ENCODE measurements around the gene DEXI. TPM values are rescaled to one million over a fixed set of nuclear protein-coding genes. Genes with fewer than 3 reads are reported as not detected.

Gene DEXI
- total and polyA plus RNA-seq, 2 experiments from 2014 or later: 42.1 to 101 TPM

DNA sequence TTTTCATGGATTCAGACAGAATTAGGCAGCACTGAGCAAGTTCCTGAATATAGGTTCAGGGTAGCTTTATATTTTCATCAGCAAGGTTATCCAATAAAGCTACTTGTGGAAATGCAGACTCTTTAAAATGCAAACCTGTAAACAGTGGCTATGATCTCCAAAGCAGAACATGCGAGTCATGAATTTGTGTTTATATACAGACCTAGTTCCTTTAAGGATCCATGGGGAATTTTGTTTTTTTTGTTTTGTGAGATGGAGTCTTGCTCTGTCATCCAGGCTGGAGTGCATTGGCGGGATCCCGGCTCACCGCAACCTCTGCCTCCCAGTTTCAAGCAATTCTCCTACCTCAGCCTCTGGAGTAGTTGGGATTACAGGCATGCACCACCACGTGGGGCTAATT is 16.9 kb upstream of the DEXI start:
- Histone ChIP-seq H3K4me1 (ENCODE audit: insufficient read depth) (peaks cover 30% of the 10 kb centered on the region), H3K9me3 (ENCODE audit: low read depth) (no peaks in the 10 kb centered on the region), H3K27me3 (replicated peaks; ENCODE audit: insufficient read depth) (no peaks in the 10 kb centered on the region), H3K36me3 (ENCODE audit: low read depth) (no peaks in the 10 kb centered on the region), H3K4me2 (ENCODE audit: unreplicated experiment) (no peak overlapping the region), H3K79me2 (ENCODE audit: insufficient read depth) (peaks cover 38% of the 10 kb centered on the region), H2AFZ (no peak overlapping the region), H3K27ac (no peak overlapping the region), H3F3A (ENCODE audit: insufficient read depth) (peaks cover 32% of the 10 kb centered on the region), H3K9me2 (ENCODE audit: insufficient read depth) (no peaks in the 10 kb centered on the region), H3K4me3 (no peak overlapping the region), H4K20me1 (ENCODE audit: insufficient read depth) (no peaks in the 10 kb centered on the region), H3K9ac (no peak overlapping the region)
- WGBS, 2 experiments (ENCODE audit: low coverage in 1 of 2, low lambda C conversion rate in 2 of 2, missing lambda C conversion rate in 2 of 2): 93 to 98% methylated on average over 5 of the region's 5 CpGs
- DNase-seq: no peak
- in situ Hi-C loops (cut with MboI): loop anchor here (25.0 kb wide), 1 partner anchor 728 kb away; no protein-coding TSS in a partner anchor
- TF ChIP-seq EZH2 (IDR thresholded peaks at IDR 0.05; ENCODE audit: insufficient read depth, poor library complexity, severe bottlenecking): no peak
- TF ChIP-seq EZH2phosphoT487 (IDR thresholded peaks at IDR 0.05; ENCODE audit: insufficient read depth, low read depth): no peak

GRCh38 chr16:10957771-10958482 is 15.7 kb upstream of the DEXI start:
- H3K4me3 ChIP-seq: no peak overlapping the region
- no peaks in the 10 kb centered on the region for H3K27me3 ChIP-seq (replicated peaks; ENCODE audit: insufficient read depth)
- 78 to 80% methylated on average over 6 of the region's 6 CpGs for WGBS, 2 experiments (ENCODE audit: low coverage in 1 of 2, low lambda C conversion rate in 2 of 2, missing lambda C conversion rate in 2 of 2)
- TF ChIP-seq EZH2 (IDR thresholded peaks at IDR 0.05; ENCODE audit: insufficient read depth, poor library complexity, severe bottlenecking): no peak
- TF ChIP-seq EZH2phosphoT487 (IDR thresholded peaks at IDR 0.05; ENCODE audit: insufficient read depth, low read depth): no peak
- H2AFZ ChIP-seq: no peak overlapping the region
- no peaks in the 10 kb centered on the region for H3K9me3 ChIP-seq (ENCODE audit: low read depth)
- H3K27ac ChIP-seq: no peak overlapping the region
- peaks cover 32% of the 10 kb centered on the region for H3F3A ChIP-seq (ENCODE audit: insufficient read depth)
- peaks cover 47% of the 10 kb centered on the region for H3K79me2 ChIP-seq (ENCODE audit: insufficient read depth)
- H3K4me1 ChIP-seq (ENCODE audit: insufficient read depth): peaks cover 29% of the 10 kb centered on the region
- no peaks in the 10 kb centered on the region for H3K36me3 ChIP-seq (ENCODE audit: low read depth)
- no peak overlapping the region for H3K4me2 ChIP-seq (ENCODE audit: unreplicated experiment)
- no peaks in the 10 kb centered on the region for H3K9me2 ChIP-seq (ENCODE audit: insufficient read depth)
- no peak overlapping the region for H3K9ac ChIP-seq
- in situ Hi-C loops (cut with MboI): loop anchor here (25.0 kb wide), 1 partner anchor 729 kb away; no protein-coding TSS in a partner anchor
- no peaks in the 10 kb centered on the region for H4K20me1 ChIP-seq (ENCODE audit: insufficient read depth)
- DNase-seq: peak; percentile 44

DNA sequence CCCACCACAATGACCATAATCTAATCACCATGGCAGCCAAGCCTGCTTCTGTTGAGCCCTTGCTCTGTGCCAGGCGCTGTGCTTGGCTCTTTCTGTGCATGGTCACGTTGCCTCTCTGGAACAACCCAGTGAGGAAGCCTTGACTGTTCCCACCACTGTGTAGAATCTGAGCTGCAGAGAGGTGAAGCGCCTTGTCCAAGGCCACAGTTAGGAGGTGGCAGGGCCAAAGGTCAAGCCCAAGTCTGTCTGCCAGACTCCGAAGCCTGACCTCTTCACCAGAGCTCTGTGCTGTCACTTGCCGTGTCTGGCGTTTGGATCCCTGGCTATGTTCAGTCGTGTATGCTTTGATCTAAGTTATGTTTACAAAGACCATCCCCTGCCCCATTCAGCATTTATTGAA is 12.6 kb upstream of the DEXI start:
- no peak overlapping the region for H3K4me3 ChIP-seq
- H3K27me3 ChIP-seq (replicated peaks; ENCODE audit: insufficient read depth): no peaks in the 10 kb centered on the region
- peaks cover 12% of the 10 kb centered on the region for H3F3A ChIP-seq (ENCODE audit: insufficient read depth)
- H3K9ac ChIP-seq: no peak overlapping the region
- 86 to 87% methylated on average over 7 of the region's 7 CpGs for WGBS, 2 experiments (ENCODE audit: low coverage in 1 of 2, low lambda C conversion rate in 2 of 2, missing lambda C conversion rate in 2 of 2)
- peaks cover 71% of the 10 kb centered on the region for H3K79me2 ChIP-seq (ENCODE audit: insufficient read depth)
- no peak overlapping the region for H3K27ac ChIP-seq
- H2AFZ ChIP-seq: no peak overlapping the region
- no peak overlapping the region for H3K4me2 ChIP-seq (ENCODE audit: unreplicated experiment)
- H3K36me3 ChIP-seq (ENCODE audit: low read depth): no peaks in the 10 kb centered on the region
- H3K4me1 ChIP-seq (ENCODE audit: insufficient read depth): peaks cover 25% of the 10 kb centered on the region
- no peak for TF ChIP-seq EZH2 (IDR thresholded peaks at IDR 0.05; ENCODE audit: insufficient read depth, poor library complexity, severe bottlenecking)
- no peak for TF ChIP-seq EZH2phosphoT487 (IDR thresholded peaks at IDR 0.05; ENCODE audit: insufficient read depth, low read depth)
- H3K9me2 ChIP-seq (ENCODE audit: insufficient read depth): no peaks in the 10 kb centered on the region
- no peak for DNase-seq
- H3K9me3 ChIP-seq (ENCODE audit: low read depth): no peaks in the 10 kb centered on the region
- in situ Hi-C loops (cut with MboI): loop anchor here (25.0 kb wide), 1 partner anchor 732 kb away; no protein-coding TSS in a partner anchor
- H4K20me1 ChIP-seq (ENCODE audit: insufficient read depth): no peaks in the 10 kb centered on the region

DNA sequence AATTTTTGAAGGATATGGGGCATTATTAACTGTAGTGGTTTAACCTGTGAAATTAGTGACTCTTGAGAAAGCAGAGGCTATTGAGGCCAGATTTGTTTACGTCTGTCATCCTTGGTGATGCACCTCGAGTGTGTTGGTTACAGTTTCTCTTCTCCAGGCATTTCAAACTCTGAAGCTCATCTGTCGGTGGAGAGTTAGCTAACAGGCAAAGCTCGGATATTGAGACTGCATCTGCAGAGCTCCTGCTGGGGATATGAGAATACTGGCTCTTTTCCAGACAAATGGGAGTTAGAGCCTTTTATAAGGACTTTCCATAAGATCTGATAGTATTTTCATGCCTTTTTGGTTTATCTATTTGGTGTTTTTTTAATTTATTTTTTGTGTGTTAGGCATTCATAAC is 8.8 kb upstream of the DEXI start:
- H3K4me1 ChIP-seq (ENCODE audit: insufficient read depth): peaks cover 29% of the 10 kb centered on the region
- H4K20me1 ChIP-seq (ENCODE audit: insufficient read depth): no peaks in the 10 kb centered on the region
- H3K9ac ChIP-seq: no peak overlapping the region
- in situ Hi-C loops (cut with MboI): loop anchor here (25.0 kb wide), 1 partner anchor 736 kb away; no protein-coding TSS in a partner anchor
- TF ChIP-seq EZH2phosphoT487 (IDR thresholded peaks at IDR 0.05; ENCODE audit: insufficient read depth, low read depth) (no peak), EZH2 (IDR thresholded peaks at IDR 0.05; ENCODE audit: insufficient read depth, poor library complexity, severe bottlenecking) (no peak)
- DNase-seq: peak; percentile 50
- no peaks in the 10 kb centered on the region for H3K9me2 ChIP-seq (ENCODE audit: insufficient read depth)
- no peaks in the 10 kb centered on the region for H3K27me3 ChIP-seq (replicated peaks; ENCODE audit: insufficient read depth)
- no peaks in the 10 kb centered on the region for H3K36me3 ChIP-seq (ENCODE audit: low read depth)
- no peak overlapping the region for H3K4me2 ChIP-seq (ENCODE audit: unreplicated experiment)
- no peaks in the 10 kb centered on the region for H3F3A ChIP-seq (ENCODE audit: insufficient read depth)
- no peak overlapping the region for H3K4me3 ChIP-seq
- WGBS, 2 experiments (ENCODE audit: low coverage in 1 of 2, low lambda C conversion rate in 2 of 2, missing lambda C conversion rate in 2 of 2): 33 to 44% methylated on average over 4 of the region's 4 CpGs
- no peak overlapping the region for H3K27ac ChIP-seq
- H3K79me2 ChIP-seq (ENCODE audit: insufficient read depth): peaks cover 87% of the 10 kb centered on the region
- no peak overlapping the region for H2AFZ ChIP-seq
- H3K9me3 ChIP-seq (ENCODE audit: low read depth): no peaks in the 10 kb centered on the region

Data from GM23248 (cell line).